Non-pigmented ciliary epithelial cell (primary cell): Measurements from ENCODE around the gene TLNRD1.

ENCODE experiments used
- DNase-seq: peaks from one replicate; pipeline ENCODE4 v3.0.0-alpha.2; 2010; ENCODE audit warnings: low read depth

Gene TLNRD1

DNA sequence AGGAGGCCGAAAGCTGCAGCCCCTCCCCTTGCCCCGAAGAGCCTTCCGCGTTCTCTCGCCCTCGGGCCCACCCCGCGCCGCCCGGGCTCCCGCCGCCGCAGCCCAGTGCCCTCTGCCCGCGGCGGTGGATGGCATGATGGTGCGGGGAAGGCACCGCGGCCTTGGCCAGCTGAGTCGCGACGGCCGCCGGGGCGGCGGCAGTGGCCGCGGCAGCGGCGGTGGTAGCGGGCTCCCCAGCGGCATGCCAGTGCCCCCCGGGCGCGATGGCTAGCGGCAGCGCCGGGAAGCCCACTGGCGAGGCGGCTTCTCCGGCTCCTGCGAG, 1.2 kb downstream of the TLNRD1 start:
- no peak for DNase-seq

GRCh38 chr15:81002331-81003096, 1.8 kb downstream of the TLNRD1 start:
- DNase-seq: no peak

- DNase-seq: no peak
Observed at GRCh38 chr15:81003097-81003350, 2.3 kb downstream of the TLNRD1 start.

DNA sequence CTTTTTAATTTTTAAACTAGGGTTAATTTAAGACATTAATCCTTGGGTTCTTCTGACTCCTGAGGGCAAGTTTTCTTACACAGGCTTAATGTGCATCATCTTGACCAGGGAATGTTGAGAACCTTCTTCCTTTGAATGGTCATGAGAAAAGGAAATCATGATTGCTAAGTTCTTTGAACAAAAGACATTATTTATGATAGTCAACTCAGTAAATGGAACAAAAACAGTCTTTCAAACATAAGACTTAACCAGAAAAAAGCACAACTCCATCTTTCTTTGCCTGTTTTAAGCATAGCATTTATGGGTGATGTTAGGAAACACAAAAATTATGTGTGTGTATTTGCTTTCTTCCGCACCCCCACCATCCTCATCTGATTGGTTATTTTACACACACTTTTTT, 5.4 kb downstream of the TLNRD1 start:
- DNase-seq: no peak

DNA sequence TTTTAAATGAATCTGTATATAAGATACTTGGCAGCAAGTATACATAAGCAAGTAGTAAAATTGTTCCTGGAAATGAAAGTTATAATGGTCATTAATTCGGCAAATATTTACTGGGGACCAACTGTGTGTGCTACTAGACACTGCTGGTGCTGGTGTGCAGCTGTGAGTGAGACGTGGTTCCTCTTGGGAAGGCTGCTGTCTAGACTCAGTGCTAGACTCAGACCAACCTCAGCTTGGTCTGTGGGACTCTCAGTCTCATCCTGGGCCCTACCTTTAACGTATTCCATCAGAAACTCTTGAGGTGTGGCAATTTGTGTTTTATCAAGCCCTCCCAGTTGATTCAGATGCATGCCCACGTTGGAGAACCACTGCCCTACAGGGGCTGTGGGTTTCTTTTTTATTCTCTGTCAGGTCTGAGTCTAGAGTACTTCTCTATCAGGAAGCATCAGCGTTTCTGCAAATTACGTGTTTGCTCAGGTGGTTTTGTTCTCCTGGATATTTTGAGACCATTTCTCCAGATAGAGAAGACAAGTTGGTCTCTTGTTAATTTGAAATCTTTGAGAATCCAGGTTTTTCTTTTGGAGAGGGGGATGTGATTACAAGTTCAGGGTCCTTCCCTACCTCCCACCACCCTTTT, 6.8 kb downstream of the TLNRD1 start:
- DNase-seq: no peak

DNA sequence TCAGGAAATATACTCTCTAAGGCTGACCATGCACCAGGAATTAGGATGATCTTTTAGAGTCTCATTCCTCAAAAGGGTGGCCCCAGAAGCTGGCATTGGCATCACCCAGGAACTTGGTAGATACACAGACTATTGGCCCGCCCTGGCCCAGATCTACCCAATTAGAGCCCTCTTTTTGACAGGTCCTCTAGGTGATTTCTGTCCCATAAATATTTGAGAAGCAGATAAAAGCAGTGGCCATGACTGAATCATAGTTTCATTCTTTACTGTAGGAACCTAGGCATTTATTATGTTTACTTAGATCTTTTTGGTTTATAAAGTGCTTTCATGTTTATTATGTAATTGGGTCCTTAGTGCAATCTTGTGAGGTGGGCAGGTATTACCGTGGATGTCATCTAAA, 7.6 kb downstream of the TLNRD1 start:
- DNase-seq: no peak

DNA sequence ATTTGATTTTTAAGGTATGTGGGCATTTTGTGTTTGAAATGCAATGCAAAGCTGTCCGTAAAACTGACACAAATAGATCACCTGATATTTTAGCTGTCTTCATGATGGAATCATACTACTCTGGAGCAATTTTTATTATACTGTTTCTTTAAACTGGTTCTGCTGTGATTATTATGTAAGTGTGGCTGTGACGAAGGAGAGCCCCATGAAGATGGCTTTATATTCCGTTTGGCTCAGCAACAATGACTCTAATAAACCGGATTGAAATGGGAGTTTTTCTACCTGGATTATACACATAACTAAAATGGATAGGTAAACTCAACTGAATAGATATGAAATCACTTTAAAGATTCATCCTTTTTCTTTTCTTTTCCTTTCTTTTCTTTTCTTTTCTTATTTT, 9.4 kb downstream of the TLNRD1 start:
- no peak for DNase-seq

DNA sequence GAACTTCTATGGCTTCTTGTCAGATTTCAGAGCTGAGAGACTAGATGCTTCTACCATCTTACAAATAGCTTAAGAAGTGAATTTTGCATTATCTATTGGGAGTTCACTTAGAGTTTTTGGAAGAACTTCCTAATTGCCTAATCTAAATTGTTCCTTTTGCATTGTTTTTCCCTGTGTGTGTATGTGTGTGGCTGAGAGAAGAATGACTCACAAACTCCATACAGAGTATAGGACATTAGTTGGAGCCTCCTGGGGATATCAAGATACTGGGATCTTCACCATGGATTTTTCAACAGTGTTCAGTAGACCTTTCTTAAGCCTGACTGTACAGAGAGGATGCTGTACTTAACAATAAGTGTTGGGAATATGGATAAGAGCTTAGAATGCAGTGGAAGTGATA, 10.9 kb downstream of the TLNRD1 start:
- no peak for DNase-seq

DNA sequence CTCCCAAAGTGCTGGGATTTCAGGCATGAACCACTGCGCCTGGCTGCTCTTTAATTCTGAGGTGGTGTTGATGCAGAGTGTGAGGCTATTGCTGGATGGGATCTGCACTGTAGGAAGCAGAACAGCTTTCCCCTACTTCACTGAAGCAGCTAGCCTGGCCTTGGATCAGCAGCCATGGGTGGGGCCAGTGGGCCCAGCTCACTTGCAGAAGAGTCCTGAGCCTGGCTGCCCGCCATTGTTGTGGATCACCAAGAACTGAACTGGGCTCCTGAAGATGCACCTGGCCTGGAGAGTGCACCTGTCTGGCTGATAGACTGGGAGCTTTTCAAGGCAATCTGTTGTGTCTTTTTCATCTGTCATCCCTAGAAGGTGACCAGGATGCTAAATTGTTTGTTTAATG, 11.9 kb downstream of the TLNRD1 start:
- no peak for DNase-seq

DNA sequence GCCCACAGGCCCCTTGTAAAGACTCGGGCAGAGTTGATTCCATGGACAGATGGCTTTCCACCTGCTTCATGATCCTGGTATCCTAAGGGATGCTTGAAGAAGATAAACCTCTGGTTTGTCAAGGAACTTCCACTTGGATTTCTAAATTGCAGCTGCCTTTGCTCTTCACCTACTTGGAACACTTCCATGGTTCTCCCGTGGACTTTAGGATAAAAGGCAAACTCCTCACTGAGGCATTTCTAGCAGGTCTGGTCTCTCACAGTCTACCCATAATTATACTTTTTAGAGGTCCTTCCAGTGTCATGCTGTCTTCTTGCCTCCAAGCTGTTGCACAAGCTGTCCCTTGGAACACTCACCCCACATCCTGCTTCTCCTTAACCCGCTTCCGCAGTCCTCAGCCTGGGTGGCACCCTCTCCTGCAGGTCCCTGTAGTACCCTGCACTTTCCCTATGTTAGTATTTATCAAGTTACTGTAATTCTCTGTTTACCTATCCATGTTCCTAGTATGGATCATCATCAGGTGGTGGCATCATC, 12.7 kb downstream of the TLNRD1 start:
- no peak for DNase-seq

- DNase-seq: no peak
Observed at GRCh38 chr15:81014446-81015093, 13.8 kb downstream of the TLNRD1 start.

- no peak for DNase-seq
Observed at GRCh38 chr15:81015621-81016488, 15.1 kb downstream of the TLNRD1 start.

- no peak for DNase-seq
Observed at GRCh38 chr15:81016489-81017068, 15.9 kb downstream of the TLNRD1 start.

DNA sequence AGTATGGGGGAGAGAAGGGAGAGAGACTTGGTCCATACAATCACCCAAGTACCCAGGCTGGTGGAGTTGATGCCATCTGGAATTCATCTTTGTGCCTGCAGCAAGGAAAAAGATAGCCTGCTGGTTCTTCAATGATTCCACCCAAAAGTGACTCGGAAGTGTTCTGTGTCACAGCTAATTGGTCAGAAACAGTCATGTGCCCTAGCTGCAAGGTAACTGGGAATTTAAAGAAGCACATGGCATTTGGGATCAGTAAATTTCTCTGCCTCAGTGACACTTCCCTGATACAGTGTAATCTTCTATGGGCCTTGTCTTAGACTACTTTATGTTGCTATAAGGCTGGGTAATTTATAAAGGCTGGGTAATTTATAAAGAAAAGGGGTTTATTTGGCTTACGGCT, 17.5 kb downstream of the TLNRD1 start:
- DNase-seq: no peak

DNA sequence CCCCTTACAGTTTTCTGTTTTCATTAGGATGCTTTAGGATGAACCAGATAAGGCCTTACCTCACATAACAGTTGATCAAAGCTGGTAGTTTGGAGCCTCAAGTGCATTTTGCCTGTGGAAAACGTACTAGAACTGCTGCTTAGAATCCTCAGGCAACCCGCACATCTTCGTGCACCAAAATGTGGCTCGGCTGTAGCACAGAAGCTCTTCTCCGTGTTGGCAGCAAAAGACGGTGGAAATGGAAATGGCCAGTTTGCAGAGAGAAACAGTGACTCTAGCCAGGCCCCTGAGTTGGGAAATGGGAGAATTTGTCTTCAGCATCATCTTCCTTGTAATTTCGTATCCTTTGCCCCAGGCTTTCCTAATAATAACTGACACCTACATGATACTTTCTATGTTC, 20.6 kb downstream of the TLNRD1 start:
- DNase-seq: no peak

DNA sequence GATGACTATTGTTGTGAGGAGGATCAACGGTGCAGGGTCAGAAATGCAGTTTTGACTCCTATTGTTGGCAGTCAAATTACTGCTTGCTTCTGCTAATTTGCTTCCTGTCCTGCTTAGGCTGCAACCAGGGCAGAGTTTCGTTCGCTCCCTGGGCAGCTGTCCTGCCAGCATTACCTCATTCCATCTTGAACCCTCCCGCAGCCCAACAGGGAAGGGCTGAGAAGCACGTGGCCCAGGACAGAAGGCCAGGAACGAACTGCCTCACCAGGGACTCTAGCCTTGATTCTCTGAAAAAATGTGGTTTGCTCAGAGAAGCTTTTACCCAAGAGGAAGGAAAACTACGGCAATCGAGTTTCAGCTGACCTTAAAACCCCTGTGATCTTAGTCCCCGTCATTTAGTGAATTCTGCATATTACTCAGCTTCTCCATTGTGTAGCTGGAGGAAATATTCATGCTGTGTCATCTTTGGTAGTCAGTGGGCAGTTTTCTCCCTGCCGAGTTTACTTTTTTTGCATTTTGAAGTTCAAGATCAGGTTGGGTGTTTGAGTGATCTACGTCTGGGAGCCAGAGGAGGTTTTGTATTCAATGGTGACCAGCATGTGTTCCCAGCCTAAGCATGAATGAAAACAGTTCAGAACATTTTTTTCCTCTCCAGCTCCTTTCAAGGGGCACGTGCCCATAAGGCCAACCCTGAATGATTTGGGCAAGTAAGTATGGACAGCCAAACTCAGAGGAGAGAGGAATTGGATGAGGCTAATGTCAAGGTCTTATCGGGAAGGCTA, 23.0 kb downstream of the TLNRD1 start:
- DNase-seq: peak; percentile 44

- no peak for DNase-seq
Observed at GRCh38 chr15:81024265-81024872, 23.6 kb downstream of the TLNRD1 start.

DNA sequence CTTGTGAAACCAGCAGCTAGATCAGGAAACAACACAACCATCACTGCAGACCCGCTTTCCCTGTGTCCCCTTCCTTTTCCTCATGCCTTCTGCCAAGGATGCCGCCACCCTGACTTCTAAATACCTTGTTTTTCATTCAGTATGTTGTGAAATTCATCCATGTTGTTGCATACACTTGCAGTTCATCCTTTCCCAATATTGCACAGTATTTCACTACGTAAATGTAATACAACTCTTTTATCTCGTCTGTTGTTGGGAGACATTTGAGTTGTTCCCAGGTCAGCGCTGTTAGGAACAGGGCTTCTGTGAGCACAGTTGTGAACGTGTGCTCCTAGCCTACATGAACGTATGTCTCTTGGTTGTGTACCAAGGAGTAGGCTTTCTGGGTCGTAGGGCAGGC, 24.2 kb downstream of the TLNRD1 start:
- DNase-seq: no peak

DNA sequence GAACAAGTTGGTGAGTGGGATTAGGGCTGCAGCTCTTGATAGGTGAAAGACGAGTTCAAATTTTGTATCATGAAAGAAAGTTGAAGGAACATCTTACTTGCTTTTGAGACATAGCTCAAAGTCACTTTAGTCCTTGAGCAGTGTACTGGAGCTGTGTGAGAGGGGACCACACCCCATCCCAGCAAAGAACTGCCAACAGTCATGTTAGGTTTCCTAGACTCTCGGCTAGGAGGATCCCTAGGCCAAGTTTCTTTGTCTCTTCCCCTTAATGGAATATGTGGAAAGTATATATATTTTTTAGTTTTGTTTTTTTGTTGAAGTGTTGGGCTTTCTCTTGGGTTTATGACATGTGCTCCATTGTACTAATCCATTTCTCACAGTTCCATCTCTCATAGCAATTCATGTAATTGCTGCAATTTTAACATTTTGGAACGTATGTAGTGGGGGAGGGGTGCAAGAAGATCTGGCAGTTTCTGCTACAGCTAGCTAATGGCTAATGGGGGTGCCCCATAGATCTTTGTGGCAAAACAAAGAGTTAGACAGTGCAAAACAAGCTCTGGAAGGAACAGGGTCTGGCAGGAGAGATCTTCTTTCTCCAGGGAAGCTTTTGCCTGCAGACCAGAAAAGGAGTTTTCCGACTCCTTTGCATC, 25.1 kb downstream of the TLNRD1 start:
- DNase-seq: no peak

DNA sequence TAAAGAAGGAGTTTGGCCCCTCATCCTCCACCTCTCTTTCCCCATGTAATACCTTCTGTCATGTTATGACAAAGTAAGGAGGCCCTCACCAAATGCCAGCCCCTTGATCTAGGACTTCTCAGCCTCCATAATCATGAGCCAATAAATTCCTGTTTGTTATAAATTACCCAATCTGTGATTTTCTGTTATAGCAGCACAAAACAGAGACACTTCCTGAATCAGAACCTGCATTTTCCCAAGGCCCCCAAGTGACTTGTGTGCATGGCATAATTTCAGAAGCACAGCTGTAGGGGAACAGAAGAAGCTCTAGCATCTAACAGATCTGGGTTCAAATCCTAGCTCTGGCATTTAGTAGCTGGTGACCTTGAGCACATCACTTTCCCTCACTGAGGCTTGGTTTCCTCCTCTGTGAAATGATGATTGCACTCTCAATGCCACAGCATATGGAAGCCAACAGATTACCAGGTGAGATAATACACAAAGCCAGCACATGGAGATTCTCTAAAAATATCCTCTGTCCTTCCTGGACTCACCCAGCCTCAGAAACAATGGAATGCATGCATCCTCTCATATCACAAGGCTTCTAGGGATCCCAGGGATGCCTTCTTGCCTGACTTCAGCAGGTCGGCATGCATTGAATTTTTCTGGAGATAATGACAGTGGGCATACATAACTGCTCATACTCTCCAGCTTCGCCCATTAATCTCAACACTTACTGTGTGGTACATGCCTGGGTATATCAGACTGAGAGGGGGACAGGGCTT, 26.3 kb downstream of the TLNRD1 start:
- no peak for DNase-seq
